Keratinocyte (primary cell): ENCODE results near the gene TCP11L1. TPM values are rescaled to one million over a fixed set of nuclear protein-coding genes. Genes with fewer than 3 reads are reported as not detected.
A peak's percentile ranks its signal among the peaks of the same experiment; 100 is the strongest.
"Not testable (repeated sequence)": the region's sequence is repeated elsewhere in the genome, so short reads cannot be mapped to it uniquely, and the experiment has no call there.

ENCODE experiments used
- DNase-seq: peaks from one replicate; pipeline ENCODE4 v3.0.0-alpha.2; 2011; ENCODE audit warnings: low read depth, missing footprints, low spot score
- FAIRE-seq: peaks from 2 replicates; lab custom pipeline; 2011; peaks lifted over from hg19 to GRCh38; lab: Jason Lieb, UNC
- H2AFZ ChIP-seq: 2 replicates; pipeline ENCODE4 v1.6.0; 2012; ENCODE audit warnings: low read length, control low read depth, inconsistent platforms; ENCODE audit not compliant: control insufficient read depth
- H3K27ac ChIP-seq: 2 replicates; pipeline ENCODE4 v1.5.1; 2011; ENCODE audit warnings: low read length; ENCODE audit not compliant: control insufficient read depth, insufficient read depth
- H3K27me3 ChIP-seq: 3 replicates; pipeline ENCODE4 v1.6.0; 2011; ENCODE audit warnings: low read length; ENCODE audit not compliant: control insufficient read depth, insufficient read depth; ENCODE audit errors: extremely low read depth
- H3K36me3 ChIP-seq, 2 experiments: 2 replicates in 1 of 2; 3 replicates in 1 of 2; pipeline ENCODE4 v1.5.1; 2011; ENCODE audit warnings: low read length in 2 of 2, mild to moderate bottlenecking in 1 of 2; ENCODE audit not compliant: control insufficient read depth in 2 of 2, insufficient read depth in 2 of 2; ENCODE audit errors: extremely low read depth in 1 of 2
- H3K4me1 ChIP-seq: 3 replicates; pipeline ENCODE4 v1.5.1; 2011; ENCODE audit warnings: low read length; ENCODE audit not compliant: control insufficient read depth, insufficient read depth; ENCODE audit errors: extremely low read depth
- H3K4me2 ChIP-seq: 3 replicates; pipeline ENCODE4 v1.6.0; 2011; ENCODE audit warnings: low read depth, low read length; ENCODE audit not compliant: control insufficient read depth, insufficient read depth; ENCODE audit errors: extremely low read depth
- H3K4me3 ChIP-seq, 3 experiments: fragments of 200-600 bp in 1 of 3; sonication (generic) in 1 of 3; 2 replicates in 2 of 3; 3 replicates in 1 of 3; pipeline ENCODE4 v1.5.1; 2011 to 2016; ENCODE audit warnings: low read length in 3 of 3, mild to moderate bottlenecking in 3 of 3, control low read depth in 2 of 3, inconsistent platforms in 1 of 3, low read depth in 1 of 3, mixed read lengths in 1 of 3, mixed run types in 1 of 3, moderate library complexity in 1 of 3; ENCODE audit not compliant: control insufficient read depth in 2 of 3, insufficient read depth in 2 of 3; ENCODE audit errors: extremely low read depth in 1 of 3
- H3K79me2 ChIP-seq: 2 replicates; pipeline ENCODE4 v1.6.0; 2012; ENCODE audit warnings: low read length; ENCODE audit not compliant: control insufficient read depth, insufficient read depth
- H3K9ac ChIP-seq: 3 replicates; pipeline ENCODE4 v1.6.0; 2011; ENCODE audit warnings: low read length; ENCODE audit not compliant: control insufficient read depth, insufficient read depth; ENCODE audit errors: extremely low read depth
- H3K9me1 ChIP-seq: 3 replicates; pipeline ENCODE4 v1.6.0; 2011; ENCODE audit warnings: low read length; ENCODE audit not compliant: control insufficient read depth, insufficient read depth; ENCODE audit errors: extremely low read depth
- H3K9me3 ChIP-seq: 2 replicates; pipeline ENCODE4 v1.5.1; 2012; ENCODE audit warnings: low read depth, low read length; ENCODE audit not compliant: control insufficient read depth
- H4K20me1 ChIP-seq: 3 replicates; pipeline ENCODE4 v1.6.0; 2011; ENCODE audit warnings: low read length; ENCODE audit not compliant: control insufficient read depth, insufficient read depth; ENCODE audit errors: extremely low read depth
- EZH2 ChIP-seq: IDR thresholded peaks from one replicate; pipeline ENCODE4 v1.6.1; 2012; ENCODE audit warnings: inconsistent platforms, mild to moderate bottlenecking, low read length, moderate library complexity
- dilution Hi-C: fragments of 300-500 bp; cut with MboI; formaldehyde crosslinking; loops from one replicate; pipeline ENCODE4 v1.7.0; 2020; ENCODE audit warnings: low sequenced_read_pairs; ENCODE audit not compliant: extremely low pct_ligation_motif_present
- polyA plus RNA-seq, 5 experiments: library from polyadenylated mRNA; depleted of rRNA in 3 of 5; stranded (reverse) in 3 of 5; stranded (forward) in 1 of 5; unstranded in 1 of 5; fragments of >200 nt; gene quantifications; 1 replicate in 1 of 5; 2 replicates in 3 of 5; 3 replicates in 1 of 5; pipeline versions ENCODE4 v1.2.1 to v1.2.3, GENCODE V29; 2011 to 2012; ENCODE audit warnings: missing spikeins in 2 of 5, low read depth in 1 of 5, low replicate concordance in 1 of 5
- TF ChIP-seq, protein P1 (sequence below), 3 experiments: IDR thresholded peaks in 1 of 3; conservative IDR thresholded peaks in 1 of 3; optimal IDR thresholded peaks in 1 of 3; 2 replicates in 2 of 3; 3 replicates in 1 of 3; pipeline versions ENCODE3 to v1.5.1; 2011; ENCODE audit warnings: low read length in 3 of 3, mild to moderate bottlenecking in 3 of 3, moderate library complexity in 2 of 3, control low read depth in 1 of 3, inconsistent platforms in 1 of 3; ENCODE audit not compliant: insufficient read depth in 2 of 3; ENCODE audit errors: extremely low read depth in 1 of 3

The TCP11L1 gene
- polyA plus RNA-seq, 1 donor (not counting 4 experiments of a cell fraction or from before 2014, with no cell fraction given): 22.8 TPM

DNA sequence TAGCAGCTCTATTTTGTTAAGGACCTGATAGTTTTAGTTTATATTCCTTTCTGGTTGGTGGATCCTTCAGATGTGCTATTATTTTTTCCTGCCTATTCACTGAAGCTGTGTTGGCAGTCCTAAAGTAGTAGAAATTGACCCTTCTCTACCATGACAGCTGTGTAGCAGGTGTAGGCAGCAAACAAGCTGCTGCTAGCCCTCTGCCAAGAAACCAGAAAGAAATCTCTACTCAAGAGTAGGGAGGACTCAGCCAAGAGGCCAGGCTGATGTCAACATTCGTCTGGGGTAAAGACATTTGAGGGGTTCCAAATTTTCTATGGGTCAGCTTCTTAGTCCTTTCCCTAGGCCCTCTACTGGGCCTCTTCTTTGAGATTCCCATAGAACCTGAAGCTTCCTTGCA is 70.7 kb downstream of the TCP11L1 start:
- no peaks in the 10 kb centered on the region for H3K27me3 ChIP-seq
- H3K36me3 ChIP-seq: peaks cover 2 to 7% of the 10 kb centered on the region in 2 experiments
- H4K20me1 ChIP-seq: no peaks in the 10 kb centered on the region
- no peaks in the 10 kb centered on the region for H3K79me2 ChIP-seq
- FAIRE-seq: no peak
- H3K9me1 ChIP-seq: no peaks in the 10 kb centered on the region
- H3K4me2 ChIP-seq: no peak overlapping the region
- no peaks in the 10 kb centered on the region for H3K9me3 ChIP-seq
- no peaks in the 10 kb centered on the region for H3K4me1 ChIP-seq
- no peak overlapping the region for H3K9ac ChIP-seq
- no peak overlapping the region for H3K27ac ChIP-seq
- TF ChIP-seq, protein P1, sequence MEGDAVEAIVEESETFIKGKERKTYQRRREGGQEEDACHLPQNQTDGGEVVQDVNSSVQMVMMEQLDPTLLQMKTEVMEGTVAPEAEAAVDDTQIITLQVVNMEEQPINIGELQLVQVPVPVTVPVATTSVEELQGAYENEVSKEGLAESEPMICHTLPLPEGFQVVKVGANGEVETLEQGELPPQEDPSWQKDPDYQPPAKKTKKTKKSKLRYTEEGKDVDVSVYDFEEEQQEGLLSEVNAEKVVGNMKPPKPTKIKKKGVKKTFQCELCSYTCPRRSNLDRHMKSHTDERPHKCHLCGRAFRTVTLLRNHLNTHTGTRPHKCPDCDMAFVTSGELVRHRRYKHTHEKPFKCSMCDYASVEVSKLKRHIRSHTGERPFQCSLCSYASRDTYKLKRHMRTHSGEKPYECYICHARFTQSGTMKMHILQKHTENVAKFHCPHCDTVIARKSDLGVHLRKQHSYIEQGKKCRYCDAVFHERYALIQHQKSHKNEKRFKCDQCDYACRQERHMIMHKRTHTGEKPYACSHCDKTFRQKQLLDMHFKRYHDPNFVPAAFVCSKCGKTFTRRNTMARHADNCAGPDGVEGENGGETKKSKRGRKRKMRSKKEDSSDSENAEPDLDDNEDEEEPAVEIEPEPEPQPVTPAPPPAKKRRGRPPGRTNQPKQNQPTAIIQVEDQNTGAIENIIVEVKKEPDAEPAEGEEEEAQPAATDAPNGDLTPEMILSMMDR (optimal IDR thresholded peaks at IDR 0.05 in 1 of 3, IDR thresholded peaks at IDR 0.05 in 1 of 3, conservative IDR thresholded peaks at IDR 0.05 in 1 of 3; ENCODE audit: extremely low read depth in 1 of 3, insufficient read depth in 2 of 3, low read length in 3 of 3): no peak
- no peak for TF ChIP-seq EZH2
- H2AFZ ChIP-seq: no peak overlapping the region
- H3K4me3 ChIP-seq: no peak overlapping the region
- no peak for DNase-seq
- dilution Hi-C loops: no loop called here

DNA sequence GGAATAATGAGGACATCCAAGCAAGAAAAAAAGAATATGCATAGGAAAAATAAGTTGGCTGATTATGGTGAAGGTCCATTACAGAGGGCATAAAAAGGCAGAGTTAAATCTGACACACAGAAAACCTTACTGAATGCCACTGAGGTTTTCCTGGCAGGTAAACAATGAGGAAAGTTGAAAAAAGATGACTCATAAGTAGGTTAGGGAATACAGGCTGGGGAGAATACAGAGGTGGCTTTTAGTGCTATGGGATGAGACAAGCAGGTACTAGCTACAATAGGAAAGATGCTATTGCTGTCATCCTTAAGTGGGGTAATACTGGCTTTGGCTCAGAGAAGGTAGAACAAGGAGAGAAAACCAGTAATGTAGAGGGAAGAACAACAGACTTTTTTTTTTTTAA is 77.2 kb downstream of the TCP11L1 start:
- DNase-seq (peak; percentile 15), FAIRE-seq (peak; percentile 91)
- H4K20me1 ChIP-seq: no peaks in the 10 kb centered on the region
- H3K4me3 ChIP-seq: no peak overlapping the region
- no peak overlapping the region for H2AFZ ChIP-seq
- no peak overlapping the region for H3K27ac ChIP-seq
- no peaks in the 10 kb centered on the region for H3K9me1 ChIP-seq
- peaks cover 10% of the 10 kb centered on the region for H3K4me1 ChIP-seq
- no peaks in the 10 kb centered on the region for H3K9me3 ChIP-seq
- H3K27me3 ChIP-seq: no peaks in the 10 kb centered on the region
- H3K36me3 ChIP-seq: peaks cover 0 to 4% of the 10 kb centered on the region in 2 experiments
- dilution Hi-C loops: no loop called here
- no peak overlapping the region for H3K4me2 ChIP-seq
- TF ChIP-seq, protein P1 (optimal IDR thresholded peaks at IDR 0.05 in 1 of 3, IDR thresholded peaks at IDR 0.05 in 1 of 3, conservative IDR thresholded peaks at IDR 0.05 in 1 of 3; ENCODE audit: extremely low read depth in 1 of 3, insufficient read depth in 2 of 3, low read length in 3 of 3): no peak
- TF ChIP-seq EZH2: no peak
- no peaks in the 10 kb centered on the region for H3K79me2 ChIP-seq
- no peak overlapping the region for H3K9ac ChIP-seq

DNA sequence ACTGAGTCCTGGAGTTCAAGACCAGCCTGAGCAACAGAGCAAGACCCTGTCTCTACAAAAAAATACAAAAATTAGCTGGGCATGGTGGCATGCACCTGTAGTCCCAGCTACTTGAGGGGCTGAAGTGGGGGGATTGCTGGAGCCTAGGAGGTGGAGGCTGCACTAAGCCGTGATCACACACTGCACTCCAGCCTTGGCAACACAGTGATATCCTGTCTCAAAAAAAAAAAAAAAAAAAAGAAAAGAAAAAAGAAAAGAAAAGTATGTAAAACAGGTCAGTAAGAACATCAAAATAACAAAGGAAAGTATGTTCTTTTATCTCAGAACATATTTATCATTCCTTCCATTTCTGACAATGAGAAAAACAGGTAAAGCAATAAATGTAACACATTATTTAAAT is 83.3 kb downstream of the TCP11L1 start:
- H3K36me3 ChIP-seq, H3K9me3 ChIP-seq, H3K27ac ChIP-seq, H3K4me2 ChIP-seq, H3K4me3 ChIP-seq, H4K20me1 ChIP-seq, H3K4me1 ChIP-seq, H2AFZ ChIP-seq, H3K9me1 ChIP-seq, DNase-seq, dilution Hi-C loops, FAIRE-seq, H3K79me2 ChIP-seq, H3K27me3 ChIP-seq, H3K9ac ChIP-seq: not testable (repeated sequence)
